ENCODE results near the gene FOXN1. TPM values are rescaled to one million over a fixed set of nuclear protein-coding genes. Genes with fewer than 3 reads are reported as not detected.

FOXN1 gene
- total RNA-seq, 2 donors from 2014 or later = not detected

DNA sequence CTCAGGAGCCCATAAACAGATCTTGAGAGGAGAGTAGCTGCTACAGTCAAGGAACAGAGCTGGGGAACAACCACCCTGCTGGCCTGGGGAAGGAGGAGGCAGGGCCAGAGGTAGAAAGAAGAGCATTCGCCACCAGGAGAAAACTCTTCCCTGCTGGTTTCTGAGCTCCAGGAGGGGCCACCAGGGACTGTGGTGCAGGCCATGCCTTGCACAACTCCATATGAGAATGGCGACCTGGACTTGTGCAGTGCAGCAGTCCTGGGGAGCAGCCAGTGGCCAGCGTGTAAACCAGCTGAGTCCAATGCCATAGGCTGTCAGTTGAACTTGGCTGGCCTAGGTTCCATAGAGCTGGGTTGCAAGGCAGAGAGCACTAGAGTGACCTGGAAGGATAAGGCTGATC is 21.1 kb upstream of the FOXN1 start:
- H3K36me3 ChIP-seq (ENCODE audit: control insufficient read depth, insufficient read depth, low read length) = no peaks in the 10 kb centered on the region
- no peak overlapping the region for H3K4me3 ChIP-seq (ENCODE audit: low read length)
- TF ChIP-seq, protein P1, sequence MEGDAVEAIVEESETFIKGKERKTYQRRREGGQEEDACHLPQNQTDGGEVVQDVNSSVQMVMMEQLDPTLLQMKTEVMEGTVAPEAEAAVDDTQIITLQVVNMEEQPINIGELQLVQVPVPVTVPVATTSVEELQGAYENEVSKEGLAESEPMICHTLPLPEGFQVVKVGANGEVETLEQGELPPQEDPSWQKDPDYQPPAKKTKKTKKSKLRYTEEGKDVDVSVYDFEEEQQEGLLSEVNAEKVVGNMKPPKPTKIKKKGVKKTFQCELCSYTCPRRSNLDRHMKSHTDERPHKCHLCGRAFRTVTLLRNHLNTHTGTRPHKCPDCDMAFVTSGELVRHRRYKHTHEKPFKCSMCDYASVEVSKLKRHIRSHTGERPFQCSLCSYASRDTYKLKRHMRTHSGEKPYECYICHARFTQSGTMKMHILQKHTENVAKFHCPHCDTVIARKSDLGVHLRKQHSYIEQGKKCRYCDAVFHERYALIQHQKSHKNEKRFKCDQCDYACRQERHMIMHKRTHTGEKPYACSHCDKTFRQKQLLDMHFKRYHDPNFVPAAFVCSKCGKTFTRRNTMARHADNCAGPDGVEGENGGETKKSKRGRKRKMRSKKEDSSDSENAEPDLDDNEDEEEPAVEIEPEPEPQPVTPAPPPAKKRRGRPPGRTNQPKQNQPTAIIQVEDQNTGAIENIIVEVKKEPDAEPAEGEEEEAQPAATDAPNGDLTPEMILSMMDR (conservative IDR thresholded peaks at IDR 0.05) = no peak
- H3K9me3 ChIP-seq (ENCODE audit: control insufficient read depth, low read length) = no peaks in the 10 kb centered on the region
- H3K27ac Mint-ChIP-seq = no peak overlapping the region
- peaks cover 9% of the 10 kb centered on the region for H3K27me3 Mint-ChIP-seq (ENCODE audit: insufficient read depth)
- 91 to 92% methylated on average over 3 of the region's 3 CpGs for WGBS, 2 experiments (ENCODE audit: insufficient coverage in 1 of 2, insufficient read length in 1 of 2)
- no peak overlapping the region for H3K9ac ChIP-seq (ENCODE audit: extremely low read depth, low read length, poor library complexity, severe bottlenecking)
- no peaks in the 10 kb centered on the region for H3K36me3 Mint-ChIP-seq (ENCODE audit: low read depth)
- H3K4me1 Mint-ChIP-seq = peaks cover 9% of the 10 kb centered on the region
- H3K4me1 ChIP-seq (ENCODE audit: control insufficient read depth, insufficient read depth, low read length) = peaks cover 2% of the 10 kb centered on the region
- no peak overlapping the region for H3K27ac ChIP-seq (ENCODE audit: low read depth, low read length)
- no peak for DNase-seq
- H3K4me3 Mint-ChIP-seq = no peak overlapping the region
- no peaks in the 10 kb centered on the region for H3K9me3 Mint-ChIP-seq
- no peaks in the 10 kb centered on the region for H3K27me3 ChIP-seq (ENCODE audit: control insufficient read depth, insufficient read depth, low read length, poor library complexity, severe bottlenecking)

DNA sequence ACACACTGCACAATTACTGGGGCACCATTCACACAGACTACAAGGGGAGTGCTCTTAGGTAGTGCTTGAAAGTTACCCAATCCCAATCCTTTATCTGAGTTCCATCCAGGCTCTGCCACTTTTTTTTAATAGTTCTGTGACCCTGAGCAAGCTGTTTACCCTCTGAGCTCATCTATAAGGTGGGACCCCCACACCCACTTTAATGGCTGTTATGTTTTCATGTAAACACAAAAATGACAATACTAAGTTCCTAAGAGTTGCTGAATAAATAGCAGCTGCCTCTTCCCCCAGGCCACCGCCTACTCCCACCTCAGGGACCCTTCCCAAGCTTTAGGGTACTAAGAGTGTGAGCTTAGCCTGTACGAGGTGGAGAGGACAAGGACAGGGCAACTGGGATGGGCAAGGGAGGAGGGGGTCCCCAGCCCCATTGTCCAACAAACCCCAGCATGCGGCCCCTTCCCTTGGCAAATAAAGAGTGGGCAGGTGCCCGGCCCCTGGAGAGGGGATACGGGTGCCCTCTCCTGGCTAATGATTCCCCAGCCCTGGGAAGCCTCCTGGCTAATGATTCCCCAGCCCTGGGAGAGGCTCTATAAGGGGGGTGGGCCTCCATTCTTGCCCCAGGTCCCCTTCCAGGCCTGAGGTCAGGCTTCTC is 18.1 kb upstream of the FOXN1 start:
- DNase-seq = no peak
- no peak overlapping the region for H3K27ac Mint-ChIP-seq
- H3K4me1 Mint-ChIP-seq = peaks cover 9% of the 10 kb centered on the region
- no peaks in the 10 kb centered on the region for H3K9me3 Mint-ChIP-seq
- no peaks in the 10 kb centered on the region for H3K36me3 Mint-ChIP-seq (ENCODE audit: low read depth)
- peaks cover 10% of the 10 kb centered on the region for H3K27me3 ChIP-seq (ENCODE audit: control insufficient read depth, insufficient read depth, low read length, poor library complexity, severe bottlenecking)
- TF ChIP-seq, protein P1 (conservative IDR thresholded peaks at IDR 0.05) = no peak
- no peaks in the 10 kb centered on the region for H3K9me3 ChIP-seq (ENCODE audit: control insufficient read depth, low read length)
- H3K27me3 Mint-ChIP-seq (ENCODE audit: insufficient read depth) = peaks cover 23% of the 10 kb centered on the region
- H3K9ac ChIP-seq (ENCODE audit: extremely low read depth, low read length, poor library complexity, severe bottlenecking) = no peak overlapping the region
- H3K36me3 ChIP-seq (ENCODE audit: control insufficient read depth, insufficient read depth, low read length) = no peaks in the 10 kb centered on the region
- WGBS, 2 experiments (ENCODE audit: insufficient coverage in 1 of 2, insufficient read length in 1 of 2) = 88% methylated on average over 5 of the region's 5 CpGs; no CpG with 5 or more reads in 1 of the 2 experiments
- no peak overlapping the region for H3K27ac ChIP-seq (ENCODE audit: low read depth, low read length)
- no peak overlapping the region for H3K4me3 Mint-ChIP-seq
- H3K4me1 ChIP-seq (ENCODE audit: control insufficient read depth, insufficient read depth, low read length) = peaks cover 2% of the 10 kb centered on the region
- no peak overlapping the region for H3K4me3 ChIP-seq (ENCODE audit: low read length)

DNA sequence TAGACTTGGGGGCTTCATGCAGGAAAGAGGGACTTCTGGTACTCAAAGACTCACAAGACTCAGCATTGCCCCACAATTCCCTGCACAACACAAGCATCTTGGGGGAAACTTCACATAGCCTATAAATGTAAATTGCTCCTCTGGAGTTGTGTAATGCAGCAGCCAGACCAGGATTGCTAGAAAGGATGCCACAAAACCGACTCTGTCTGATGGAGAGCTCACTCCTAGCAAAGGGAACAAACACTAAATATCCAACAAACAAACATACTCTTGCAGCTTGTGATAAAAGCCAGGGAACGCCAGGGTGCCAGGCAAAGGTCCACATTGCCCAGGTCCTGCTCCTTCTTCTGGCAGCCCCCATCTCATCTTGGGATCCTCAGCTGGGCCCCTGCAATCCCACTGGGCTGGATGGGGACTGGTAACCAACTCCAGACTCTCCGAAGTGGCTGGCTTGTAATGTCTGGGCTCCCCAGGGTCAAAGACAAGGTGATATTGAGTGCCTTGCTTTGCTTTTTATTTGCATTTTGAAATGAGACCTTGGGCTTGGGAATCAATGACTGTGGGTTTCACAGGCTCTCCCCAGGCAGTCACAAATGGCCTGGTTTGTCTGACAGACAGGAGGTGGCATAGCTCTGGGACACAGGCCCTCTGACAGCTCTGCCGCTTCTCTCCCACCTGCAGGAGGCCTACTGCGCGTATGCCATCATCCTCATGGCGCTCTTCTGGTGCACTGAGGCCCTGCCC is 17.4 kb upstream of the FOXN1 start:
- Mint-ChIP-seq H3K4me3 (no peak overlapping the region), H3K36me3 (ENCODE audit: low read depth) (no peaks in the 10 kb centered on the region), H3K4me1 (peaks cover 9% of the 10 kb centered on the region), H3K27me3 (ENCODE audit: insufficient read depth) (peaks cover 26% of the 10 kb centered on the region), H3K9me3 (no peaks in the 10 kb centered on the region), H3K27ac (no peak overlapping the region)
- DNase-seq = no peak
- Histone ChIP-seq H3K27ac (ENCODE audit: low read depth, low read length) (no peak overlapping the region), H3K9ac (ENCODE audit: extremely low read depth, low read length, poor library complexity, severe bottlenecking) (no peak overlapping the region), H3K36me3 (ENCODE audit: control insufficient read depth, insufficient read depth, low read length) (no peaks in the 10 kb centered on the region), H3K4me3 (ENCODE audit: low read length) (no peak overlapping the region), H3K4me1 (ENCODE audit: control insufficient read depth, insufficient read depth, low read length) (peaks cover 2% of the 10 kb centered on the region), H3K27me3 (ENCODE audit: control insufficient read depth, insufficient read depth, low read length, poor library complexity, severe bottlenecking) (peaks cover 10% of the 10 kb centered on the region), H3K9me3 (ENCODE audit: control insufficient read depth, low read length) (no peaks in the 10 kb centered on the region)
- TF ChIP-seq, protein P1 (conservative IDR thresholded peaks at IDR 0.05) = no peak
- 89 to 95% methylated on average over 4 to 7 of the region's 7 CpGs for WGBS, 2 experiments (ENCODE audit: insufficient coverage in 1 of 2, insufficient read length in 1 of 2)
